ENCODE data around the gene SAMD4B.
A peak's percentile ranks its signal among the peaks of the same experiment; 100 is the strongest.

- TF ChIP-seq CTCF (conservative IDR thresholded peaks at IDR 0.05 in 1 of 2, IDR thresholded peaks at IDR 0.05 in 1 of 2; ENCODE audit: low read depth in 1 of 2, low read length in 2 of 2), result peak; percentile 88 to 92
- TF ChIP-seq EZH2 (IDR thresholded peaks at IDR 0.05; ENCODE audit: low read length, missing control alignments), result no peak
Measured at GRCh38 chr19:39397360-39398296, 55.4 kb downstream of the SAMD4B start.

Data from fibroblast of lung (primary cell).